ENCODE results near the gene ITGBL1. TPM values are rescaled to one million over a fixed set of nuclear protein-coding genes. Genes with fewer than 3 reads are reported as not detected.
A peak's percentile ranks its signal among the peaks of the same experiment; 100 is the strongest.

Gene ITGBL1
- total and polyA plus RNA-seq, 5 donors, result 5.8 to 11.2 (median 7.4) TPM

- no peaks in the 10 kb centered on the region for H3K4me1 ChIP-seq (ENCODE audit: control insufficient read depth, insufficient read depth, low read length)
Observed at GRCh38 chr13:101611491-101612475, 159.3 kb downstream of the ITGBL1 start.

GRCh38 chr13:101612735-101613134 lies 160.3 kb downstream of the ITGBL1 start:
- no peaks in the 10 kb centered on the region for H3K4me1 ChIP-seq (ENCODE audit: control insufficient read depth, insufficient read depth, low read length)
- H3K27me3 ChIP-seq (ENCODE audit: control insufficient read depth, insufficient read depth), result no peaks in the 10 kb centered on the region
- intact Hi-C loops (cut with DNase I), result no loop called here
- ATAC-seq (peak; percentile 68 to 71), DNase-seq (peak in 2 of 3 donors; percentile 24 to 39)
- H3K9me3 ChIP-seq (ENCODE audit: control insufficient read depth, low read length), result no peaks in the 10 kb centered on the region
- no peak overlapping the region for H3K4me3 ChIP-seq (ENCODE audit: low read length)
- 24% methylated on average over 7 of the region's 7 CpGs for WGBS
- H3K27ac ChIP-seq (ENCODE audit: low read length), result no peak overlapping the region

More at GRCh38 chr13:101611491-101612475, 159.3 kb downstream of the ITGBL1 start:
- Histone ChIP-seq H3K4me3 (ENCODE audit: low read length) (no peak overlapping the region), H3K27ac (ENCODE audit: low read length) (no peak overlapping the region), H3K27me3 (ENCODE audit: control insufficient read depth, insufficient read depth) (no peaks in the 10 kb centered on the region), H3K9me3 (ENCODE audit: control insufficient read depth, low read length) (no peaks in the 10 kb centered on the region)
- 84% methylated on average over 5 of the region's 5 CpGs for WGBS
- ATAC-seq (no peak), DNase-seq (no peak)
- intact Hi-C loops (cut with DNase I), result no loop called here

- no peaks in the 10 kb centered on the region for H3K4me1 ChIP-seq (ENCODE audit: control insufficient read depth, insufficient read depth, low read length)
- no peaks in the 10 kb centered on the region for H3K27me3 ChIP-seq (ENCODE audit: control insufficient read depth, insufficient read depth)
- ATAC-seq (no peak), DNase-seq (no peak)
- intact Hi-C loops (cut with DNase I), result no loop called here
- H3K9me3 ChIP-seq (ENCODE audit: control insufficient read depth, low read length), result no peaks in the 10 kb centered on the region
- no peak overlapping the region for H3K4me3 ChIP-seq (ENCODE audit: low read length)
- no peak overlapping the region for H3K27ac ChIP-seq (ENCODE audit: low read length)
- 76% methylated on average over 8 of the region's 8 CpGs for WGBS
Observed at GRCh38 chr13:101614491-101614890, 162.0 kb downstream of the ITGBL1 start.

GRCh38 chr13:101618440-101619187 lies 166.1 kb downstream of the ITGBL1 start:
- ATAC-seq, result no peak
- WGBS, result 83% methylated on average over 8 of the region's 8 CpGs

GRCh38 chr13:101621099-101621498 lies 168.6 kb downstream of the ITGBL1 start:
- Histone ChIP-seq H3K4me1 (ENCODE audit: control insufficient read depth, insufficient read depth, low read length) (peaks cover 2% of the 10 kb centered on the region), H3K27ac (ENCODE audit: low read length) (no peak overlapping the region), H3K9me3 (ENCODE audit: control insufficient read depth, low read length) (no peaks in the 10 kb centered on the region), H3K27me3 (ENCODE audit: control insufficient read depth, insufficient read depth) (no peaks in the 10 kb centered on the region), H3K4me3 (ENCODE audit: low read length) (no peak overlapping the region)
- no peak for DNase-seq
- WGBS, result 76% methylated on average over 2 of the region's 2 CpGs
- intact Hi-C loops (cut with DNase I), result no loop called here
- ATAC-seq, result no peak

More at GRCh38 chr13:101618440-101619187, 166.1 kb downstream of the ITGBL1 start:
- Histone ChIP-seq H3K4me1 (ENCODE audit: control insufficient read depth, insufficient read depth, low read length) (no peaks in the 10 kb centered on the region), H3K27me3 (ENCODE audit: control insufficient read depth, insufficient read depth) (no peaks in the 10 kb centered on the region), H3K27ac (ENCODE audit: low read length) (no peak overlapping the region), H3K9me3 (ENCODE audit: control insufficient read depth, low read length) (no peaks in the 10 kb centered on the region), H3K4me3 (ENCODE audit: low read length) (no peak overlapping the region)
- no peak for DNase-seq
- intact Hi-C loops (cut with DNase I), result no loop called here

GRCh38 chr13:101623470-101624209 lies 171.2 kb downstream of the ITGBL1 start:
- Histone ChIP-seq H3K4me1 (ENCODE audit: control insufficient read depth, insufficient read depth, low read length) (peaks cover 2% of the 10 kb centered on the region), H3K9me3 (ENCODE audit: control insufficient read depth, low read length) (no peaks in the 10 kb centered on the region), H3K27ac (ENCODE audit: low read length) (peak overlapping the region; percentile 19), H3K4me3 (ENCODE audit: low read length) (no peak overlapping the region), H3K27me3 (ENCODE audit: control insufficient read depth, insufficient read depth) (no peaks in the 10 kb centered on the region)
- intact Hi-C loops (cut with DNase I), result no loop called here
- WGBS, result 68% methylated on average over 2 of the region's 2 CpGs
- ATAC-seq (no peak), DNase-seq (no peak)

GRCh38 chr13:101624210-101624922 lies 171.9 kb downstream of the ITGBL1 start:
- Histone ChIP-seq H3K9me3 (ENCODE audit: control insufficient read depth, low read length) (no peaks in the 10 kb centered on the region), H3K4me1 (ENCODE audit: control insufficient read depth, insufficient read depth, low read length) (peaks cover 2% of the 10 kb centered on the region), H3K4me3 (ENCODE audit: low read length) (no peak overlapping the region), H3K27me3 (ENCODE audit: control insufficient read depth, insufficient read depth) (no peaks in the 10 kb centered on the region), H3K27ac (ENCODE audit: low read length) (peak overlapping the region; percentile 19)
- DNase-seq, result peak in 1 of 3 donors; percentile 18
- intact Hi-C loops (cut with DNase I), result no loop called here
- 46% methylated on average over 8 of the region's 8 CpGs for WGBS
- no peak for ATAC-seq

GRCh38 chr13:101624981-101625380 lies 172.5 kb downstream of the ITGBL1 start:
- no peak for ATAC-seq
- no peaks in the 10 kb centered on the region for H3K9me3 ChIP-seq (ENCODE audit: control insufficient read depth, low read length)
- H3K27ac ChIP-seq (ENCODE audit: low read length), result no peak overlapping the region
- no peaks in the 10 kb centered on the region for H3K27me3 ChIP-seq (ENCODE audit: control insufficient read depth, insufficient read depth)
- DNase-seq, result no peak
- H3K4me1 ChIP-seq (ENCODE audit: control insufficient read depth, insufficient read depth, low read length), result peaks cover 2% of the 10 kb centered on the region
- no peak overlapping the region for H3K4me3 ChIP-seq (ENCODE audit: low read length)
- WGBS, result 55% methylated on average over 3 of the region's 3 CpGs
- intact Hi-C loops (cut with DNase I), result no loop called here

GRCh38 chr13:101626925-101627555 lies 174.6 kb downstream of the ITGBL1 start:
- Histone ChIP-seq H3K4me1 (ENCODE audit: control insufficient read depth, insufficient read depth, low read length) (peaks cover 2% of the 10 kb centered on the region), H3K27me3 (ENCODE audit: control insufficient read depth, insufficient read depth) (no peaks in the 10 kb centered on the region), H3K9me3 (ENCODE audit: control insufficient read depth, low read length) (no peaks in the 10 kb centered on the region), H3K4me3 (ENCODE audit: low read length) (peak overlapping the region; percentile 56), H3K27ac (ENCODE audit: low read length) (no peak overlapping the region)
- intact Hi-C loops (cut with DNase I), result no loop called here
- DNase-seq (peak in 1 of 3 donors; percentile 12), ATAC-seq (peak in 1 of 2 donors; percentile 57)
- 53% methylated on average over 4 of the region's 4 CpGs for WGBS

- Histone ChIP-seq H3K4me3 (ENCODE audit: low read length) (peak overlapping the region; percentile 56), H3K9me3 (ENCODE audit: control insufficient read depth, low read length) (no peaks in the 10 kb centered on the region), H3K27me3 (ENCODE audit: control insufficient read depth, insufficient read depth) (no peaks in the 10 kb centered on the region), H3K4me1 (ENCODE audit: control insufficient read depth, insufficient read depth, low read length) (peaks cover 2% of the 10 kb centered on the region), H3K27ac (ENCODE audit: low read length) (no peak overlapping the region)
- no peak for DNase-seq
- WGBS, result 47% methylated on average over 5 of the region's 5 CpGs
- intact Hi-C loops (cut with DNase I), result no loop called here
- no peak for ATAC-seq
Observed at GRCh38 chr13:101627556-101627943, 175.1 kb downstream of the ITGBL1 start.

Data from right cardiac atrium (tissue), 5 donors.